ENCODE measurements around the gene FBXL5. TPM values are rescaled to one million over a fixed set of nuclear protein-coding genes. Genes with fewer than 3 reads are reported as not detected.

FBXL5 gene
- total and polyA plus RNA-seq, 10 donors: 33.8 to 210 (median 105) TPM

DNA sequence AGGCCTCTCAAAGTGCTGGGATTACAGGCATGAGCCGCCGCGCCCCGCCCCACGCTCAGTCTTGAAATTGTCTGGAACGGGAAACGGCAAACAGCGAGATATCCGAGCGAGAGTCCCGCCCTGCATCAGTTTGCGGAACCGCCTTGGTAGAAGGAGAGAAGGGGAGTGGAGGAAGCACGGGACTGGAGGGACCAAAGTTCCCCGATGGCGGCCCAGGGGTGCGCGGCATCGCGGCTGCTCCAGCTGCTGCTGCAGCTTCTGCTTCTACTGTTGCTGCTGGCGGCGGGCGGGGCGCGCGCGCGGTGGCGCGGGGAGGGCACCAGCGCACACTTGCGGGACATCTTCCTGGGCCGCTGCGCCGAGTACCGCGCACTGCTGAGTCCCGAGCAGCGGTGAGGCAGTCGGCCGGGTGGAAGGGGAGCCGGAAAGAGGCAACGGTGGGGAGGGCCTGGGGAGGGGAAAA lies 47.8 kb upstream of the FBXL5 start, which contains the start of gene BST1:
Gene BST1, plus strand, starts transcription at position 125 of the 463 bp plus-strand sequence. Its CDS starts 80 bp downstream, at position 205.
- WGBS, 5 donors: 0 to 8% (median 1%) methylated on average over 42 to 43 of the region's 43 CpGs
- H3K27me3 ChIP-seq (replicated peaks in 1 of 7): peaks cover 0 to 5% (median 0%) of the 10 kb centered on the region in 7 donors
- peak; percentile 96 for DNase-seq
- H3K4me3 ChIP-seq: peak within 1 kb of the TSS; percentile 33 to 77 (median 47)
- H3K4me1 ChIP-seq: peaks cover 5 to 35% (median 13%) of the 10 kb centered on the region in 6 donors
- intact Hi-C loops (cut with DNase I; ENCODE audit: low total_unique reads): no loop called here
- H3K27ac ChIP-seq: peak within 1 kb of the TSS in 7 of 8 donors; percentile 63 to 92 (median 84)
- TF ChIP-seq, protein P1, sequence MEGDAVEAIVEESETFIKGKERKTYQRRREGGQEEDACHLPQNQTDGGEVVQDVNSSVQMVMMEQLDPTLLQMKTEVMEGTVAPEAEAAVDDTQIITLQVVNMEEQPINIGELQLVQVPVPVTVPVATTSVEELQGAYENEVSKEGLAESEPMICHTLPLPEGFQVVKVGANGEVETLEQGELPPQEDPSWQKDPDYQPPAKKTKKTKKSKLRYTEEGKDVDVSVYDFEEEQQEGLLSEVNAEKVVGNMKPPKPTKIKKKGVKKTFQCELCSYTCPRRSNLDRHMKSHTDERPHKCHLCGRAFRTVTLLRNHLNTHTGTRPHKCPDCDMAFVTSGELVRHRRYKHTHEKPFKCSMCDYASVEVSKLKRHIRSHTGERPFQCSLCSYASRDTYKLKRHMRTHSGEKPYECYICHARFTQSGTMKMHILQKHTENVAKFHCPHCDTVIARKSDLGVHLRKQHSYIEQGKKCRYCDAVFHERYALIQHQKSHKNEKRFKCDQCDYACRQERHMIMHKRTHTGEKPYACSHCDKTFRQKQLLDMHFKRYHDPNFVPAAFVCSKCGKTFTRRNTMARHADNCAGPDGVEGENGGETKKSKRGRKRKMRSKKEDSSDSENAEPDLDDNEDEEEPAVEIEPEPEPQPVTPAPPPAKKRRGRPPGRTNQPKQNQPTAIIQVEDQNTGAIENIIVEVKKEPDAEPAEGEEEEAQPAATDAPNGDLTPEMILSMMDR (IDR thresholded peaks at IDR 0.05 in 8 of 11, conservative IDR thresholded peaks at IDR 0.05 in 3 of 11): peak in 1 of 11 experiments; percentile 17
- TF ChIP-seq POLR2A (IDR thresholded peaks at IDR 0.05) (no peak), POLR2AphosphoS5 (IDR thresholded peaks at IDR 0.05) (peak; percentile 72 to 87 (median 79))
- peaks cover 0 to 7% (median 0%) of the 10 kb centered on the region in 6 donors for H3K36me3 ChIP-seq
- H3K9me3 ChIP-seq: no peaks in the 10 kb centered on the region

DNA sequence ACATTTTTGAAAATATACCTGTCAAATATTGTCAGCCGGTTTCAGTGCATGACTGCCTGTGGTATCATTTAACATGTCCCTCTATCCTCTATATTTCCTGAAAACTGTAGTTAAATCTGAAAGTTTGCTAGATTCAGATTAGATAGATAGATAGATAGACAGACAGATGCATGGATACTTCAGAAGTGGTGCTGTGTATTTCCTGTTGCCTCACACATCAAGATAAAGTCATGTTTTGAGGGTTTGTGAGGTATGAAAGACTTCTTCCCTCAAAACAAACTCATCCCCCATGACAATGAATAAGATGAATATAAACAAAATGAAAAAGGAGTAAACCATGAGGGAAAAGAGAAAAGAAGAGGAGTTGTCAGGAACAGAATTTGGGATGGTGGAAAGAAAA lies 41.7 kb upstream of the FBXL5 start:
- WGBS, 5 donors: 94 to 98% (median 97%) methylated on average over 1 of the region's 1 CpG
- peaks cover 0 to 29% (median 2%) of the 10 kb centered on the region in 6 donors for H3K4me1 ChIP-seq
- no peak for TF ChIP-seq POLR2A (IDR thresholded peaks at IDR 0.05)
- no peak for TF ChIP-seq POLR2AphosphoS5 (IDR thresholded peaks at IDR 0.05)
- TF ChIP-seq, protein P1 (IDR thresholded peaks at IDR 0.05 in 8 of 11, conservative IDR thresholded peaks at IDR 0.05 in 3 of 11): no peak
- H3K27me3 ChIP-seq (replicated peaks in 1 of 7): no peaks in the 10 kb centered on the region
- no peaks in the 10 kb centered on the region for H3K9me3 ChIP-seq
- intact Hi-C loops (cut with DNase I; ENCODE audit: low total_unique reads): no loop called here
- no peak overlapping the region for H3K4me3 ChIP-seq
- no peak overlapping the region for H3K27ac ChIP-seq
- H3K36me3 ChIP-seq: no peaks in the 10 kb centered on the region
- no peak for DNase-seq

DNA sequence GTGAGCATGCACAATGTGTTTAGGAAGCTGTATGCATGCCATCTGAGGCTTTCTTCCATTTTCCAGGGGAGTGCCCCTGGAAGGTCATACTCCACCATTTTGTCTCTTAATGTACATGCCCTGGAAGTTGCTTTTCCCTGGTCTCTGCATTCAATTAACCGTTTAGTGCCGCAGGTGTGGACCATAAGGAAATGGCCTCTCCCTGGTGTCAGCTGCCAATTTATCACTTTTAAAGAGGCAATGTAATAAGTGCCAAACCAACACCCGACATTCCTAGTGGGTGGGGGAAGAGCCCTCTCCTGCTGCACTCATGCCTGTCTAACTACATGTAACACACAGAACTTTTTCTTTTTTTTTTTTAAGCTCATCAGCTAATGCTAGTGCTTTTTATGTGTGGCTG lies 40.6 kb upstream of the FBXL5 start:
- Histone ChIP-seq H3K27ac (peak overlapping the region in 1 of 8 donors; percentile 3), H3K27me3 (replicated peaks in 1 of 7) (no peaks in the 10 kb centered on the region), H3K4me3 (no peak overlapping the region), H3K9me3 (no peaks in the 10 kb centered on the region), H3K4me1 (peaks cover 0 to 30% (median 4%) of the 10 kb centered on the region in 6 donors), H3K36me3 (no peaks in the 10 kb centered on the region)
- 67 to 87% (median 79%) methylated on average over 3 of the region's 3 CpGs for WGBS, 5 donors
- TF ChIP-seq, protein P1 (IDR thresholded peaks at IDR 0.05 in 8 of 11, conservative IDR thresholded peaks at IDR 0.05 in 3 of 11): no peak
- TF ChIP-seq POLR2AphosphoS5 (IDR thresholded peaks at IDR 0.05) (no peak), POLR2A (IDR thresholded peaks at IDR 0.05) (no peak)
- no peak for DNase-seq
- intact Hi-C loops (cut with DNase I; ENCODE audit: low total_unique reads): no loop called here

DNA sequence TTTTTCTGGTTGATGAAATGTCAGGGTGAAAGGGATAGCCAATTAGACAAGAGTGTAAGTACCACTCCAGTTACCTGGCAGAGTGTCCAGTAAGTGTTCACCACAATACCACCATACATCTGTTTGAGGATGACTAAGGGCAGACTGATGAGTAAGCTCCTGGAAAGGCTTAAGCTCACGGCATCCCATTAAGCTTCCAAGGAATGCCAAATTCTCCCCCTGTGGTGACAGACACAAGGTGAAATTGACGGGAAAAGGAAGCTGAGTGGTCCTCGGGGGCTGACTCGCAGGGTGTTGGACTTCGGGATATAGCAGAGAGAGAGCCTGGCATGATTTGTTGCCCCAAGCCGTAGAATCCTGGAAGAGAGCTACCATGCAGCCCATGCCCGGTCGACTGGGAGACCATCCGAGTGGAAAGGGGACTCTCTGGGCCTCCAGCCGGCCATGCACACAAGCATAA lies 40.1 kb upstream of the FBXL5 start:
- DNase-seq: no peak
- Histone ChIP-seq H3K9me3 (no peaks in the 10 kb centered on the region), H3K27me3 (replicated peaks in 1 of 7) (no peaks in the 10 kb centered on the region), H3K27ac (peak overlapping the region in 1 of 8 donors; percentile 3), H3K36me3 (no peaks in the 10 kb centered on the region), H3K4me3 (no peak overlapping the region), H3K4me1 (peaks cover 0 to 31% (median 7%) of the 10 kb centered on the region in 6 donors)
- intact Hi-C loops (cut with DNase I; ENCODE audit: low total_unique reads): no loop called here
- 88 to 97% (median 91%) methylated on average over 8 to 10 of the region's 10 CpGs for WGBS, 5 donors
- TF ChIP-seq, protein P1 (IDR thresholded peaks at IDR 0.05 in 8 of 11, conservative IDR thresholded peaks at IDR 0.05 in 3 of 11): no peak
- TF ChIP-seq POLR2A (IDR thresholded peaks at IDR 0.05) (no peak), POLR2AphosphoS5 (IDR thresholded peaks at IDR 0.05) (no peak)
